Endothelial cell (in vitro differentiated cells): ENCODE results near the gene CDH24. TPM values are rescaled to one million over a fixed set of nuclear protein-coding genes. Genes with fewer than 3 reads are reported as not detected.

Experiments used
- DNase-seq: peaks from one replicate; pipeline ENCODE4 v3.0.0; 2021; ENCODE audit warnings: low spot score
- H3K27ac Mint-ChIP-seq: one replicate; pipeline ENCODE4 v1.8.0; 2021; ENCODE audit warnings: mixed read lengths, inconsistent platforms; ENCODE audit not compliant: unreplicated experiment
- H3K27me3 Mint-ChIP-seq: one replicate; pipeline ENCODE4 v1.8.0; 2021; ENCODE audit warnings: mild to moderate bottlenecking, moderate library complexity, mixed read lengths, inconsistent platforms; ENCODE audit not compliant: unreplicated experiment
- H3K36me3 Mint-ChIP-seq: one replicate; pipeline ENCODE4 v1.8.0; 2021; ENCODE audit warnings: mild to moderate bottlenecking, low read depth, mixed read lengths, inconsistent platforms; ENCODE audit not compliant: unreplicated experiment
- H3K4me1 Mint-ChIP-seq: one replicate; pipeline ENCODE4 v1.8.0; 2021; ENCODE audit warnings: mild to moderate bottlenecking, mixed read lengths, inconsistent platforms; ENCODE audit not compliant: unreplicated experiment
- H3K4me3 Mint-ChIP-seq: one replicate; pipeline ENCODE4 v1.8.0; 2021; ENCODE audit warnings: mild to moderate bottlenecking, mixed read lengths, inconsistent platforms; ENCODE audit not compliant: unreplicated experiment
- H3K9me3 Mint-ChIP-seq: one replicate; pipeline ENCODE4 v1.8.0; 2021; ENCODE audit warnings: mixed read lengths, inconsistent platforms; ENCODE audit not compliant: unreplicated experiment
- total RNA-seq: library from RNA; stranded (reverse); fragmentation: NEBNext Ultra II Directional; extraction: Animal tissue kit (Norgen Biotek cat#: 25700); gene quantifications from one replicate; pipeline ENCODE4 v1.2.1, GENCODE V29; 2021; ENCODE audit not compliant: unreplicated experiment
- TF ChIP-seq, protein P1 (sequence below): fragments of 200-600 bp; sonication (generic); IDR thresholded peaks from one replicate; pipeline ENCODE4 v1.5.0; 2021; ENCODE audit warnings: antibody characterized with exemption; ENCODE audit not compliant: unreplicated experiment

CDH24 gene
- total RNA-seq, 1 donor from 2014 or later = 13.6 TPM

DNA sequence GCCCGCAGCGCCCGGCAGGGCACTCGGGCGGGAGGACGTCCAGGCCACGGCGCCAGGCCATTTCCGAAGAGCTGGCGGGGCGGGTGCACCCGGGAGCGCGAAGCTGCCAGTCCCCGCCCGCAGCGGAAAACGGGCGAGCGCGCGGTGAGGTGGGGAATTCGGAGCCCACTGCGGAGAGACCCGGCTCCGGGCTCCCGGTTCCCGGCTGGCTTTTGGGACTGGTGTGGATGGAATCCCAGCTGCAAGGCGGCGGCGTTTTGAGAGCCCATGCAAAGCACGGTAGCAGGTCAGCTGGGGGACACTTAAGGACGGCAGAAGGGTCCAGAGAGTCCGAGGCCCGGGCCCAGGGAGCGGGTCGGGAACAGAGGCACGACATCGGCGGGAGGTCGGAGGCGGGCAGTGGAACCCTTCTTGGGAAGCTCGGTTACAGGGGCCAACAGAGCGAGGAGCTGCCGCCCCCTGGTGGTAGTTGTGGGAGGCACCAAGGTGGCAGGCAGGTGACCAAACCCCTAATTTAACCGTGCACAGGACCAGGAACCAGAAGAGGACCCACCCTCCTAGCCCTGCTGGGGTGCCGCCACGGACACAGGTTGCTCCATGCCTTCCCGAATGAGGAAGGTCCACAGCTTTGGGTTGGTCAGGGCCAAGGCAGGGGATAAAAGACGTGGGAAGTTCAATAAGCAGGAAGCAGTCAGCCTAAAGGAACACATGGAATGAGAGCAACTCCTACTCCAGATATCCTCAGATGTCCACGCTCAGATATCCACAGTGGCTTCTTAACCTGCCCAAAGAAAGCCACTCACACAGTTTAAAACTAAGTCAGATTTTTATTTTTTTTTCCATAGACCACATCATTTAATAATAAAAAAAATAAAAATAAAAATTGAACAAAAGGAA is 685 bp upstream of the CDH24 start:
- TF ChIP-seq, protein P1, sequence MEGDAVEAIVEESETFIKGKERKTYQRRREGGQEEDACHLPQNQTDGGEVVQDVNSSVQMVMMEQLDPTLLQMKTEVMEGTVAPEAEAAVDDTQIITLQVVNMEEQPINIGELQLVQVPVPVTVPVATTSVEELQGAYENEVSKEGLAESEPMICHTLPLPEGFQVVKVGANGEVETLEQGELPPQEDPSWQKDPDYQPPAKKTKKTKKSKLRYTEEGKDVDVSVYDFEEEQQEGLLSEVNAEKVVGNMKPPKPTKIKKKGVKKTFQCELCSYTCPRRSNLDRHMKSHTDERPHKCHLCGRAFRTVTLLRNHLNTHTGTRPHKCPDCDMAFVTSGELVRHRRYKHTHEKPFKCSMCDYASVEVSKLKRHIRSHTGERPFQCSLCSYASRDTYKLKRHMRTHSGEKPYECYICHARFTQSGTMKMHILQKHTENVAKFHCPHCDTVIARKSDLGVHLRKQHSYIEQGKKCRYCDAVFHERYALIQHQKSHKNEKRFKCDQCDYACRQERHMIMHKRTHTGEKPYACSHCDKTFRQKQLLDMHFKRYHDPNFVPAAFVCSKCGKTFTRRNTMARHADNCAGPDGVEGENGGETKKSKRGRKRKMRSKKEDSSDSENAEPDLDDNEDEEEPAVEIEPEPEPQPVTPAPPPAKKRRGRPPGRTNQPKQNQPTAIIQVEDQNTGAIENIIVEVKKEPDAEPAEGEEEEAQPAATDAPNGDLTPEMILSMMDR = peak; percentile 99
- peaks cover 6% of the 10 kb centered on the region for H3K27me3 Mint-ChIP-seq
- H3K36me3 Mint-ChIP-seq = peaks cover 20% of the 10 kb centered on the region
- peaks cover 15% of the 10 kb centered on the region for H3K4me1 Mint-ChIP-seq
- DNase-seq = peak; percentile 93
- H3K9me3 Mint-ChIP-seq = no peaks in the 10 kb centered on the region
- peak overlapping the region; percentile 85 for H3K4me3 Mint-ChIP-seq
- no peak overlapping the region for H3K27ac Mint-ChIP-seq

DNA sequence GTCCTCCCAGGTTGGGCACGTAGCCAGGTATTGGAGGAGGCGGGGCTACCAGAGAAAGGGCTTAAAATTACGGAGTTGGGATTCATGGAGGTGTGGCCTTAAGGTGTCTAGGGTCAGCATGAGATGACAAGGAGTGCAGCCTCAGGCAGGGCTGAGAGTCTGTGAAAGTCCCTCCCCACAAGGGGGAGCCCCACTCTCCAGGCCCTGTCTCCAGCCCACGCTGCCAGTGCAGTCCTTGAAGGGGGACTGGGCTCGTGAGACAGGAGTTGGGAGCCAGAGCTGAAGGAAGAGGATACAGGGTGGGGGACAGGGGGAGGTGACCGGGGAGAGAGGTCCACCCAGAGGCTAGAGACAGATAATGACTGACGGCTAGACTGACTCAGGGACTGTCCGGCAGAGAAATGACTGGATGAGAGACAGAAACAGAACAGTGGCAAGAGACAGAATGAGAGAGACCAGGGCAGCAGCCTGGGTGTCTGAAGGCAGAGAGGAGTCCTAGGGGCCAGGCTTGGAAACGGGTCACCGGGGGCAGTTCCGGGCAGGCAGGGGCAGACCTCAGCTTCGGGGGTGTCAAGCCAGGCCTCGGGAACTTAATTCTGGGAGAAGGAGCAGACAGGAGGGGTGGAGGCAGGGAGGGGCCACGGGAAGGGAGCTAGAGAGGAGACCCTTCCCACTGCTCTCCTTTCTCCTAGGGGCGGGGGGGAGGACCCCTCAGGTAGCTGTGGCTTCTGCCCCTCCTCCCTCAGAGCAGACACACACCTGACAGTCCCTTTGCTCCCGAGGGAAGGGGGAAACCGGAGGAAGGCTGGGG is 970 bp downstream of the CDH24 start:
- H3K4me1 Mint-ChIP-seq = peaks cover 15% of the 10 kb centered on the region
- H3K27me3 Mint-ChIP-seq = peaks cover 6% of the 10 kb centered on the region
- H3K9me3 Mint-ChIP-seq = no peaks in the 10 kb centered on the region
- peak; percentile 85 for DNase-seq
- TF ChIP-seq, protein P1 = peak; percentile 57
- H3K27ac Mint-ChIP-seq = peak overlapping the region; percentile 55
- peaks cover 13% of the 10 kb centered on the region for H3K36me3 Mint-ChIP-seq
- H3K4me3 Mint-ChIP-seq = peak overlapping the region; percentile 91

- Mint-ChIP-seq H3K4me1 (peaks cover 15% of the 10 kb centered on the region), H3K9me3 (no peaks in the 10 kb centered on the region), H3K4me3 (peak overlapping the region; percentile 91), H3K27ac (no peak overlapping the region), H3K36me3 (peaks cover 8% of the 10 kb centered on the region), H3K27me3 (peaks cover 6% of the 10 kb centered on the region)
- no peak for DNase-seq
- TF ChIP-seq, protein P1 = no peak
These were observed 1.6 kb downstream of the CDH24 start for GRCh38 chr14:23055621-23056144.

GRCh38 chr14:23055147-23055550 is 2.2 kb downstream of the CDH24 start:
- Mint-ChIP-seq H3K27ac (no peak overlapping the region), H3K4me3 (peak overlapping the region; percentile 4), H3K4me1 (peaks cover 14% of the 10 kb centered on the region), H3K27me3 (peaks cover 5% of the 10 kb centered on the region), H3K36me3 (peaks cover 12% of the 10 kb centered on the region), H3K9me3 (no peaks in the 10 kb centered on the region)
- TF ChIP-seq, protein P1 = no peak
- DNase-seq = no peak
